Erythroblast (primary cell): ENCODE measurements around the gene LY6G6C.

Experiments used
- DNase-seq, 2 experiments: peaks; one replicate each; lab custom pipeline; 2025; lab: John Stamatoyannopoulos, UW
- GATA1 ChIP-seq: IDR thresholded peaks from 2 replicates; pipeline ENCODE4 v1.6.1; 2011; ENCODE audit warnings: low read depth, mild to moderate bottlenecking, control low read depth, low read length, moderate library complexity
- POLR2A ChIP-seq: IDR thresholded peaks from 2 replicates; pipeline ENCODE4 v1.6.1; 2011; ENCODE audit warnings: mild to moderate bottlenecking, low read length

The LY6G6C gene

DNA sequence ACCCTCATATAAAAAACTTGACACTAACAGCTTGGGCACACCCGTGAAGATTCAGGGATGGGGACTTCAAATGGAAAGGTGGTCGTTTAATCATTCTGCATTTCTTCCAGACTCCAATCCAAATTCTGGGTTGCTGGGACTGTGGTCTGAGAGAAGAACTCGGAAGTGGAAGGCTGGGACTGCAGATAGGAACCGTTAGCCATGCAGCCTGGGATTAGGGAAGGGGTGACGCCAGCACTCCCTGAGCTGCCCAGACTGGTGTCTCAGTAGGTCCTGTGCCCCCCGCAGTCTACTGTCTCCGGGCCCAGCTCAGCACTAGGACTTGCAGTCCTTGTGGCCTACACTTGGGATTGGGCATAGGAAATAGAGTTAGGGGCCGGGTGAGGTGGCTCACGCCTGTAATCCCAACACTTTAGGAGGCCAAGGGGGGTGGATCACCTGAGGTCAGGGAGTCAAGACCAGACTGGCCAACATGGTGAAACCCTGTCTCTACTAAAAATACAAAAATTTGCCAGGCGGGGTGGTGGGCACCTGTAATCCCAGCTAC, 15.3 kb upstream of the LY6G6C start:
- TF ChIP-seq GATA1: no peak
- TF ChIP-seq POLR2A: no peak
- no peak for DNase-seq

DNA sequence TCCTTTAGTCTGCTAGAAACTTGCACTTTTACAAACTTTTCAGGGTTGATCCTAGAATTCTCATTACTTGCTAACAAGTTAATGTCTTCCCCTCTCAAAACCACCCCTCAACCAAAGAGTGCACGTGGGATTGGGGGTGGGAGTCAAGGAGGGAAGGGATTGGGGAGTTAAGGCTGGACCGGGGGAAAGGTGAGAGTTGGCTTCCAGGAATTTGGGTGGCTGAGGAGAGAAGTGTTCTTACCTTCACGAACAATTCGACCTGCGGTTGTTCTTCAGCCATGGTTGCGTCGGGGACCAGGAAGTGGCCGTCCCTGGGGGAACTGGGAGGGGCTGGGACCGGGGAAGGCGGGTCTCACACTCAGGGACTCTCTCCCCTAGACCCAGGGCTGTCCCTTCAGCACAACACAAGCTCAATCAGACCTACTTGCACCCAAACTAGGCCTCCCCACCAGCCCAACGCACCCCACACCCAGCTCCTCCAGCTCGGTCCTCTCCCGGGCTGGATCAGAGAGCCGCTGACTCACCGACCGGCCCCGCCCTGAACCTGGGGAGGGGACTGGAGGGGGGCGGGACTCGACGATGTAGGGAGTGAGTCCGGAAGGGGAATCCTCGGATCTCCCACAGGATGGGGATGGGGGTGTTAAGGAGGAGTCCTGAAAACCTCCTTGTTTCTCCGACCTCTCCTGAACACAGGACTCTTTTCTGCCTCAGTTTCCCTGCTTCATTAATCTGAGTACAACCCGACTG, 14.6 kb upstream of the LY6G6C start, which contains the start of gene CLIC1:
TSS of gene CLIC1 (minus strand) at position 510 of the 747 bp plus-strand sequence. CDS start at position 280, 230 bp downstream.
- TF ChIP-seq GATA1 (no peak), POLR2A (peak; percentile 92)
- peak; percentile 79 to 88 for DNase-seq

DNA sequence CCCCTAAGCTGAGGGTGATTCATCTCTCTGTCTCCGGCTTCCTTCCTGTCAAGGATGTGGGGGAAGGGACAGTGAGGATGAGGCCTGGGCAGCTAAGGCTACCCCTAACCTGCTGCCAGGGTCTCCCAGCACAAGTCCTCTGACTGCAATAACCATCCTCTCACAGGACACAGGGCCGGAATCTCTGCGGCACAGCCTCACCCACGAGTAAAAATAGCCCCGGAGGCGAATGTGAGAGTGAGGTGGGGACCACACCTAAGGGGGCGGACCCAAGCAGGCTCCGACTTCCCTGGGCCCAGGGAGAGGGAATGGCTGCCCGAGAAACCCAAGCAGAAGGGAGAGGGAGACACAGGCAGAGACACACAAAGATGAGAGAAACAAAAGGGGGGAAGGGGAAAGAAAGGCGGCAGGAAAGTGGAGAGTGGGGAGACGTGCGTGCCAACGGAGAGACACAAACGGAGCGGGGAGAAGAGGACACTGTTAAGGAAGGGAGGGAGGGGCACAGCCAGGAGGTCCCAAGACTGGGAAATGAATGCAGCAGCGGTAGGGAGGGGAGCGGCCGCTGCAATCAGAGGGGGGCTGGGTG, 13.4 kb upstream of the LY6G6C start:
- TF ChIP-seq GATA1 (no peak), POLR2A (peak; percentile 26)
- peak; percentile 45 to 77 for DNase-seq

DNA sequence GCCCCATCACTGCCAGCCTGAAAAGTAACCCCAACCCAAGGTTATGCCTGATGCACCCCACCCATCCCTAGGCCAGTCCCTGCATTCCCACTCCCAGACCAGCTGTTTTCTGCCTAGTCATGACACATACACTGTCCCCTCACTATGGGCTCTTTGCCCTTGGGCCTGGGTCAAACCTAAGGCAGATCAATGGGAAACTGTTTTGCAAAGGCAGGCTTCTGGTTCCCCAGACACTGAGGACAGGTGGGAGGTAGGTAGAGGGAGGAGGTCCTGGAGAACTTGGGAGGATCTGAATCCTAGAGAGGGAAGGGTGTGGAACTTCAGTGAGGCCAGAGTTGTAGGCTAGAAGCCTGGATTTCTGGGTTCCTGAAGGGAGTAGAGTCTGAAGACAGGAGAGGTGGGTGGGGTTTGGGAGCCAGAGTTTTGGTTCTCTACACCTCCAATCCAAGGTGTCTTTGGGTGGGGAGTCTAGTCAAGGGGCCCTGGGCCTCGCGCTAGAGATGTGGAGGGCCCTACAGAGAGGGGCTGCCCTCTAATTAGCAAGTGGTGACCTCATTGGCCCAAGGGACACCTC, 12.8 kb upstream of the LY6G6C start:
- TF ChIP-seq GATA1: no peak
- TF ChIP-seq POLR2A: no peak
- DNase-seq: no peak

DNA sequence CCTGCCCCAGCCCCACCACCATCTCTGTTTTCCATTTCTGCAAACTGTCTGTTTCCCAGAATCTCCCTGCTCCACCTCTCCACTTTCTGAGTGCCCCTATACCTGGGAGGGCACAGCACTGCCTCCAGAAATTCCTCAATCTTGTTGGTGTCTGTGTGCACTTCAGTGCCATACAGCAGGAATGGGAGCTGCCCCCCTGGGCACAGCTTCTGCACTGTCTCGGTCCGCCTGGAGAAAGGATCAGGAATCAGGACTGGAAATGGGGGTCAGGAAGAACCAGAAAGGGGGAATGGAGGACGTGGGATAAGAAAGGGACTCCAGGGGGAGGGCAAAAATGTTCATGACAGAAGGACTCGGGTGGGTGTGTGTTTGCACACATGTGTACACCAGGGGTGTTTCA, 12.2 kb upstream of the LY6G6C start:
- no peak for TF ChIP-seq GATA1
- no peak for TF ChIP-seq POLR2A
- DNase-seq: no peak

DNA sequence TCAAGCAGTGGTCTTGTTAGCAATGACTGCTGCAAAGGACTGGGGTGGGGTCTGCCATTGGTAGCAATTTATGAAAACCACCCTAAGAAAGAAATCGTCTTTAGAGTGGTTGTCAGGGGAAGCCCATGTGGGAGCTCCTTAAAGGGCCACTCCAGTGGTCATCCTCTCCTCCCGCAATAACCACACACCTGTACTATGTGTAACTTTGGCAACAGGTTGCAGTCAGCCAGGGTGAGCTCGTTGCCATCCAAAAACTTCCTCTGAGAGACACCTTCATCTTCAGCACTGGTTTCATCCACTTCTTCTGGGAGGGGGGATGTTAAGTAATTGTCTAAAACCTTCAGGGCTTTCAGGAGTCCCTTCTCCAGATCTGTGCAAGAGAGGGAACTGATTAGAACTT, 10.5 kb upstream of the LY6G6C start:
- TF ChIP-seq POLR2A (no peak), GATA1 (no peak)
- DNase-seq: no peak

DNA sequence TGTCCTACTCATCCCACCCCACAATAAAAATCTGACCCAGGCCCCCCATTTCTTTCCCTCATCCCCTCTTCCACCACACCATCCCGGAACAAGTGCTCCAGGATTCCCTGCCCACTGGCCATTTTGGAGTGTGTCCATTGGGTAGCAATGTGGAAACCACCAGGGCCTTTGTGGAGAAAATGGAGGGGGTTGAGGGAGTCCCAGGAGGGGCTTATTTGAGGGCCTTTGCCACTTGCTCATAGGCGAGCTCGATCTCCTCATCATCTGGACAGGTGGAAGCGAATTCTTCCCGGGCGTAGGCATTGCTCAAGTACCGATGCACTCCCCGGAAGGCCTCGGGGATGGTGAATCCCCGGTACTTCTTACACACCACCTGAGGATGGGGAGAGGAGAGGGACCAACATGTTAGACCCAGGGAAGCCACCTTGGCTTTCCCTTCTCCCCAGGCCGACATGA, 9.1 kb upstream of the LY6G6C start:
- no peak for DNase-seq
- TF ChIP-seq GATA1 (no peak), POLR2A (no peak)

DNA sequence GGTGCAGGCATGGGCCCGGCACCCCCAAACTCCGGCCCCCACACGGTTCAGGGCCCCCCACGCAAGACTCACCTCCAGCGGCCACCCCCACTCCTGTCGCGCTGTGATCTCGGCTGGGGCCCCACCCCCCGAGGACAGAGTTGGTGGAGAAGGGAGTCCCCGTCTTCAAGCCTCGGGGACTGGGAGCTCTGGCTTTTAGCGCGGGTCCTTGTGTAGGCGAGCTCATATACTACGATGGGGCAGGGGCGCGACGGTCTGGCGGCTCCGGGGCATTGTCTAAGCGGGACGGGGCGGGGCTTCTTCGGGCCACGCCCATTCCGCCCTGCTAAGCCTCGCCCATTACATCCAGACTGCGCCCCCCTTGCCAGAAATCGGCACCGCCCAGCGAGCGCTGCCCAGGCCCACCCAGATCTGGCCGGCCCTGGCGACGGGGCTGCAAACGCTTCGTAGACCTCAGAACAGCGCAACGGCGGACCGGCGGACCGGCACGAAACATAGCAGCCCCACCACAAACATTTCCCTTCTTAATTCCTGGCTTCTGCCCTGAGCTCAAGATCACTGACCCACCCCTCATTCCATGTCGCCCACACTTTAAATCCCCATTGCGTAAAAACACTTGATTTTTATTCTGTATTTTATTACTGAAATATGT, 8.6 kb upstream of the LY6G6C start:
- TF ChIP-seq GATA1 (no peak), POLR2A (peak; percentile 54)
- peak; percentile 87 to 88 for DNase-seq

DNA sequence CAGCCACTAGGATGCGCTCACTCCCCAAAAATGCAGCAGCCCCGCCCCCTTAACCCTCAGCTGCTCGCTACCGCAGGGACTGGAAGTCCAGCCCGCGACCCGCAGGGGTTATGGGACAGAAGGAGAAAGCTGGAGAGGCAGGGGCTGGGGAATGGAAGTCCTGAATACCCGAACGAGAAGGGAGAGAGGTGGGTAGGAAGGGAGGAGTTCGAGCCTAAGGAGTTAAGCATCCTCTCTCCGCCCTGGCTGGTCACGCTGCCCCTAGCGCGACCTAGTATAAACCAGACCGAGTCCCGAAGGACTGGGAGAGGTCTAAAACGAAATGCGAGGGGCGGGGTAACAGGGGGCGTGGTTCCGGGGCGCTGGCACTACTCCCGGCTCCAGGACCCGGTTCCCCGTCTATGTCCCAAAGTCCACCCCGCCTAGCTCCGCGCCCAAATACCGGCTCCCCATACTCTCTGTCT, 8.0 kb upstream of the LY6G6C start:
- TF ChIP-seq POLR2A (peak; percentile 64), GATA1 (no peak)
- peak; percentile 84 to 89 for DNase-seq

DNA sequence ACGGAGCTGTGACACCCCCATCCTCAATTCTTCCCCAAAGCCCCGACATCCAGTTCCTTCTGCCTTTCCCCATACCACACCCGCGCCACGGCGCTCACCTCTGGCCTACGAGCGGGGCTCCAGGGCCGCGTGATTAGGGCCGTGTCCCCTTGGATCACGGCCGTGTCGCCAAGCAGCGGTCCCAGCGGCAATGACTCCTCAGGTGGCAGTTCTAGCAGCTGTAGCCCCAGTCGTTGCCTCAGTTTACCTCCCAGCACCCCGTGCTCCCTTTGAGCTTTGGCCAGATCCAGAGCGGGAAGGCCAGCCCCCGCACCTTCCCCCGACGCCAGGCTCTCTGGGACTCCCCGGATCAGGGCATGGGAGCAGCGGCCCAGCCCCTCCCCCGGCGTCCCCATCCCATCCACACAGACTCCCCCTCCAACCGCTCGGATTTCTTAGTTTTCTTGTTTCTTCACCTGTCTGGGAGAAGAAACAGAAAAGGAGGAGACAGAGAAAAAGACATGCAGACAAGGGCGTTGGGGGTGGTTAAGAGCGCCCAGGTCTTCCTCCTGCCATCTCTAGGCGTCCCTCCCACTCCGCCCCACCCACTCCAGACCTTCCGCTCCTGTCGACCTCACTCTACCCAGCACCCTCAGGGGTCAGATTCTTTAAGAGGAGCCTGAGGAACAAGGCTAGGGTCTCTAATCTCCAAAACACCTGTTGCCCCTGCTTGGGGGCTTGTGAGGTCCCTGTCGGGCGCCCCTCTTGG, 7.4 kb upstream of the LY6G6C start, which contains the start of gene DDAH2:
TSS of gene DDAH2 (minus strand) at position 533 of the 748 bp plus-strand sequence. CDS start at position 395, 138 bp downstream.
- TF ChIP-seq POLR2A: no peak
- no peak for TF ChIP-seq GATA1
- no peak for DNase-seq

DNA sequence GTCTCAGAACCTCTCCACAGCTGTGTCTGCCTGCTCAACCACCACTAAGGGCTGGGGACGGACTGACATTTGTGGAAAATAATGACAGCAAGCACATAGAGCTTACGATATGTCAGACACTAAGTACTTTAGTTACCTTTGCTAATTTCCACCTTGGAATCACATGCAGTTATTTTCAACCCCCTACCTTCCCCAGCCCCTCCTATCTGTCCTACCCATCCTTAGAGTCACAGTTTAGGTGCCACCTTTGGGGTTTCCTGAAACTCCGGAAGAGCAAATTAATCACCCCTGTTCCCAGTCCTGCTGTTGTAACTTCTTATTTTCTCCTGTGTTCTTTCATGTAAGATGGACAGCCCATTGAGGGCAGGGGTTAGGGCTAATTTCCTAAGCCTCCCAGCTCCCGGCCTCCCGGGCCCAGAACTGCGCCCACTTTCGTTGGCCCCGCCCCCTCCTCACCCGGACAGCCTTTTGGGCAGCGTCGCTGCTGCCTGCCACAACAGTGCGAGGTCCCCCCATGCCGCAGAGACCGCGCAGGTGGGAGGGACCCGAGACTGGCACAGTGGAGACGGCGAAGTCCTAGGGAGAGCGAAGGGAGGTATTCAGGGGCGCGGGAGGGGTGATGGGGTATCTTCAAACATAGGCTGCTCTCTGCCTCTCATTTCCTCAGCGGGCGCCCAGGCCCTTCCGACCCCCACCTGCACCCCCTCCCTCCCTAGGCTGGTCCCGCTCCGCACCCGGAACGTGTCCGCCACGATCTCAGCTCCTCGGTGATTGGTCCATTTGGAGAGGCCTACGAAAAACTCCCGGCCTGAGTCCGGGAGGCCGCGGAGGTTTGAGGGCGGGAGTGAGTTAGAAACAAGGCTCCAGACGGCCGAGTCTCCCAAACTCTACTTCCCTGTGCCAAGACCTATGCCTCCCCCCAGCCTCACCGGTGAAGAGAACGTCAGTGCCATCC, 6.4 kb upstream of the LY6G6C start:
- TF ChIP-seq GATA1: no peak
- TF ChIP-seq POLR2A: no peak
- no peak for DNase-seq

DNA sequence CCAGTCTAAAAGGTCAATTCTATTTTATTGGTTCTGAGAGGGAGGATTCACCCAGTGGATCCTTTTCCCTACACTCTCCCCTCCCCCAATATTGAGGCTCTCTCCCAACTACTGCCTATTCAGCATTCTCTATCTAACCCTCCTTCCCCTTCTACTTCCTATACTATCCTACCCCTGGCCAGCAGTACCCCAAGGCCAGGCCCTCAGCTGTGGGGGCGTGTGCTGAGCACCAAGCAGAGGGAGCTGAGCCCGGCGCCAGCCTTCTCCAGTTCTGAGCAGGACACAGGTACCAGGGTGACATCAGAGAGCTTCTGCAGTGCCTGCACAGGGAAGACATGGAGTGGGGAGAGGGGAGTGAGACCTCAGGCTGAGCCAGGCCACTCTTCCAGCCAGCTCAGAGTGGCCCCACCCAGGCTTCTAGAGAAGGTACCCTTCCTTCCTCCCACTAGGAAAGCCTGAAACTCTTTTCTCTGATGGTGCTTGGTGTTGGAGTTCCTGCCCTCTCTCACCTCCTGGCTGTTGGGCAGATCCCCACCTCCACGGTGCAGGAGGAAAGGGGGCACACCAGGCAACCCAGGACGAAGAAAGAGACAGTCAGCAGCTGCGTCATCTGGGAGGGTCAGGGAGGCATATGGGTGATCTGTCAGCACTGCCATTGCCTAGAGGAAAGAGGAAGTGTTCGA, 5.6 kb upstream of the LY6G6C start:
- DNase-seq: peak; percentile 39 to 68
- TF ChIP-seq GATA1 (no peak), POLR2A (peak; percentile 30)
